H1 (cell line): ENCODE measurements around the gene ETV2. TPM values are rescaled to one million over a fixed set of nuclear protein-coding genes. Genes with fewer than 3 reads are reported as not detected.

Experiments
- CTCF ChIA-PET: fragments of 300-600 bp; sonication (Branson Sonifier 250); formaldehyde crosslinking; loops from one replicate; lab custom pipeline; 2021; ENCODE audit not compliant: partially characterized antibody; lab: Charles Lee
- POLR2A ChIA-PET: fragments of 300-600 bp; sonication (Branson Sonifier 250); formaldehyde crosslinking; loops from one replicate; lab custom pipeline; 2021; ENCODE audit warnings: inconsistent platforms; ENCODE audit not compliant: partially characterized antibody; lab: Charles Lee
- DNase-seq, 2 experiments: peaks; one replicate each; pipeline versions ENCODE4 v3.0.0 to v3.0.0-alpha.2; 2010 to 2022; ENCODE audit warnings: low spot score in 2 of 2, low read depth in 1 of 2, mixed read lengths in 1 of 2
- FAIRE-seq: peaks from 2 replicates; lab custom pipeline; 2011; peaks lifted over from hg19 to GRCh38; lab: Jason Lieb, UNC
- H2AFZ ChIP-seq: 2 replicates; pipeline ENCODE4 v1.8.1; 2012; ENCODE audit warnings: low read length, inconsistent platforms
- H2AK5ac ChIP-seq: 2 replicates; pipeline ENCODE4 v1.6.1; 2013; ENCODE audit warnings: low read depth, low read length
- H2BK120ac ChIP-seq: replicated peaks from 2 replicates; pipeline ENCODE3; 2013; ENCODE audit warnings: low read depth, low read length, inconsistent platforms
- H2BK12ac ChIP-seq: 2 replicates; pipeline ENCODE4 v1.6.1; 2013; ENCODE audit warnings: low read depth, low read length
- H2BK15ac ChIP-seq: 2 replicates; pipeline ENCODE4 v1.6.1; 2013; ENCODE audit warnings: low read length
- H2BK20ac ChIP-seq: 2 replicates; pipeline ENCODE4 v1.6.1; 2013; ENCODE audit warnings: low read length
- H2BK5ac ChIP-seq: 2 replicates; pipeline ENCODE4 v1.6.1; 2013; ENCODE audit warnings: low read depth, low read length
- H3K14ac ChIP-seq: 2 replicates; pipeline ENCODE4 v1.6.1; 2013; ENCODE audit warnings: inconsistent platforms; ENCODE audit not compliant: insufficient read length
- H3K18ac ChIP-seq: 2 replicates; pipeline ENCODE4 v1.6.1; 2013; ENCODE audit warnings: low read length; ENCODE audit errors: extremely low read depth
- H3K23ac ChIP-seq: 2 replicates; pipeline ENCODE4 v1.6.1; 2013; ENCODE audit warnings: inconsistent platforms; ENCODE audit not compliant: insufficient read length
- H3K23me2 ChIP-seq: 2 replicates; pipeline ENCODE4 v1.6.1; 2013; ENCODE audit warnings: low read depth, low read length
- H3K27ac ChIP-seq: 2 replicates; pipeline ENCODE4 v1.6.1; 2011; ENCODE audit warnings: low read depth, low read length, inconsistent platforms
- H3K27me3 ChIP-seq, 4 experiments: replicated peaks in 1 of 4; 1 replicate in 1 of 4; 2 replicates in 3 of 4; pipeline versions ENCODE4 v1.6.1 to v1.8.1; 2011 to 2013; ENCODE audit warnings: low read length in 3 of 4, mild to moderate bottlenecking in 3 of 4, inconsistent platforms in 2 of 4, mixed read lengths in 2 of 4, moderate library complexity in 1 of 4; ENCODE audit not compliant: control insufficient read depth in 3 of 4, insufficient read depth in 3 of 4; ENCODE audit errors: extremely low read depth in 1 of 4
- H3K36me3 ChIP-seq, 4 experiments: 2 replicates each; pipeline versions ENCODE4 v1.6.1 to v1.8.1; 2011 to 2013; ENCODE audit warnings: mild to moderate bottlenecking in 4 of 4, low read length in 3 of 4, moderate library complexity in 2 of 4, control low read depth in 1 of 4, inconsistent platforms in 1 of 4; ENCODE audit not compliant: insufficient read depth in 4 of 4, control insufficient read depth in 2 of 4
- H3K4ac ChIP-seq: replicated peaks from 2 replicates; pipeline ENCODE3; 2013; ENCODE audit warnings: low read length, low read depth, mixed read lengths, inconsistent platforms; ENCODE audit not compliant: insufficient read length
- H3K4me1 ChIP-seq, 4 experiments: replicated peaks in 1 of 4; 1 replicate in 1 of 4; 2 replicates in 3 of 4; pipeline versions ENCODE4 v1.6.1 to v1.8.1; 2011 to 2013; ENCODE audit warnings: low read length in 3 of 4, inconsistent platforms in 2 of 4, mixed read lengths in 1 of 4; ENCODE audit not compliant: insufficient read depth in 4 of 4, control insufficient read depth in 3 of 4
- H3K4me2 ChIP-seq, 2 experiments: 2 replicates each; pipeline versions ENCODE4 v1.6.1 to v1.8.1; 2011 to 2013; ENCODE audit warnings: low read depth in 2 of 2, low read length in 2 of 2, control low read depth in 1 of 2, inconsistent platforms in 1 of 2, mild to moderate bottlenecking in 1 of 2; ENCODE audit not compliant: insufficient read depth in 1 of 2
- H3K4me3 ChIP-seq, 4 experiments: fragments of 200-600, 300-600 bp in 1 of 4; sonication (generic), shearing (Covaris generic), sonication (Bioruptor Twin) in 1 of 4; 2 replicates each; pipeline versions ENCODE4 v1.5.1 to v1.8.1; 2011 to 2016; ENCODE audit warnings: low read length in 4 of 4, low read depth in 3 of 4, control low read depth in 2 of 4, inconsistent platforms in 2 of 4, mild to moderate bottlenecking in 2 of 4, mixed read lengths in 1 of 4, moderate library complexity in 1 of 4; ENCODE audit not compliant: insufficient read depth in 2 of 4; ENCODE audit errors: extremely low read depth in 1 of 4
- H3K56ac ChIP-seq: replicated peaks from 2 replicates; pipeline ENCODE3; 2013; ENCODE audit warnings: low read depth, mild to moderate bottlenecking, mixed read lengths, low read length, inconsistent platforms; ENCODE audit not compliant: insufficient read length
- H3K79me1 ChIP-seq: 2 replicates; pipeline ENCODE4 v1.6.1; 2013; ENCODE audit warnings: low read depth, low read length, control low read depth
- H3K79me2 ChIP-seq, 2 experiments: 2 replicates each; pipeline versions ENCODE4 v1.6.1 to v1.8.1; 2012 to 2013; ENCODE audit warnings: low read length in 2 of 2, mild to moderate bottlenecking in 2 of 2, inconsistent platforms in 1 of 2; ENCODE audit not compliant: insufficient read depth in 2 of 2, control insufficient read depth in 1 of 2
- H3K9ac ChIP-seq, 4 experiments: replicated peaks in 1 of 4; 1 replicate in 1 of 4; 2 replicates in 3 of 4; pipeline versions ENCODE4 v1.6.1 to v1.8.1; 2011 to 2013; ENCODE audit warnings: low read depth in 3 of 4, low read length in 3 of 4, control low read depth in 2 of 4, mild to moderate bottlenecking in 2 of 4, moderate library complexity in 2 of 4, inconsistent platforms in 1 of 4; ENCODE audit errors: extremely low read depth in 1 of 4
- H3K9me3 ChIP-seq, 2 experiments: 2 replicates each; pipeline versions ENCODE4 v1.6.1 to v1.8.1; 2012 to 2013; ENCODE audit warnings: mild to moderate bottlenecking in 2 of 2, moderate library complexity in 2 of 2, control low read depth in 1 of 2, inconsistent platforms in 1 of 2, low read depth in 1 of 2, low read length in 1 of 2, mixed read lengths in 1 of 2; ENCODE audit not compliant: insufficient read depth in 2 of 2
- H4K20me1 ChIP-seq, 2 experiments: replicated peaks in 1 of 2; 2 replicates each; pipeline versions ENCODE3 to v1.8.1; 2011 to 2013; ENCODE audit warnings: inconsistent platforms in 2 of 2, low read length in 2 of 2, mild to moderate bottlenecking in 1 of 2; ENCODE audit not compliant: insufficient read depth in 2 of 2, control insufficient read depth in 1 of 2
- H4K5ac ChIP-seq: 2 replicates; pipeline ENCODE4 v1.6.1; 2013; ENCODE audit warnings: low read length, low read depth, mixed read lengths, inconsistent platforms; ENCODE audit not compliant: insufficient read length
- H4K8ac ChIP-seq: 2 replicates; pipeline ENCODE4 v1.8.0; 2013; ENCODE audit warnings: mild to moderate bottlenecking, moderate library complexity, low read length, inconsistent platforms; ENCODE audit not compliant: insufficient read depth; ENCODE audit errors: extremely low read depth
- H4K91ac ChIP-seq: replicated peaks from 2 replicates; pipeline ENCODE3; 2013; ENCODE audit warnings: low read length, mixed read lengths, inconsistent platforms; ENCODE audit not compliant: insufficient read length
- ATF3 ChIP-seq: IDR thresholded peaks from 2 replicates; pipeline ENCODE4 v1.6.1; 2011; ENCODE audit warnings: low read depth, mild to moderate bottlenecking, low read length; ENCODE audit not compliant: insufficient read depth
- CBX8 ChIP-seq: fragments of 300-800, 300-1000 bp; sonication (generic); IDR thresholded peaks from 2 replicates; pipeline ENCODE4 v1.7.1; 2016; ENCODE audit warnings: low read depth, low read length, borderline replicate concordance
- CREB1 ChIP-seq: IDR thresholded peaks from 2 replicates; pipeline ENCODE4 v1.6.1; 2012; ENCODE audit warnings: inconsistent platforms
- EZH2 ChIP-seq: fragments of 200-600 bp; sonication (generic); IDR thresholded peaks from 2 replicates; pipeline ENCODE4 v1.7.1; 2012; ENCODE audit warnings: low read depth, mild to moderate bottlenecking, moderate library complexity, low read length, inconsistent platforms; ENCODE audit not compliant: severe bottlenecking
- GTF2F1 ChIP-seq: IDR thresholded peaks from 2 replicates; pipeline ENCODE4 v1.6.1; 2012; ENCODE audit warnings: low read depth, low read length, improper control_type of control experiment, borderline replicate concordance
- HDAC6 ChIP-seq: IDR thresholded peaks from one replicate; pipeline ENCODE4 v1.7.1; 2012; ENCODE audit warnings: low read depth, mild to moderate bottlenecking, inconsistent platforms, low read length, moderate library complexity
- JUN ChIP-seq: IDR thresholded peaks from 2 replicates; pipeline ENCODE4 v1.6.1; 2011; ENCODE audit warnings: low read depth, mild to moderate bottlenecking, improper control_type of control experiment, low read length
- PHF8 ChIP-seq: fragments of 200-600 bp; sonication (generic); conservative IDR thresholded peaks from 2 replicates; pipeline ENCODE4 v1.7.1; 2012; ENCODE audit warnings: low read depth, mild to moderate bottlenecking, inconsistent platforms, low read length, moderate library complexity
- POLR2AphosphoS5 ChIP-seq: IDR thresholded peaks from 2 replicates; pipeline ENCODE4 v1.6.1; 2011; ENCODE audit warnings: low read depth, low read length
- SIX5 ChIP-seq: IDR thresholded peaks from 2 replicates; pipeline ENCODE4 v1.6.1; 2011; ENCODE audit warnings: mild to moderate bottlenecking, low read depth, low read length
- TEAD4 ChIP-seq: IDR thresholded peaks from 2 replicates; pipeline ENCODE4 v1.6.1; 2012; ENCODE audit warnings: low read depth, low read length, inconsistent platforms, mixed read lengths
- WGBS, 2 experiments: shearing (Covaris generic) in 1 of 2; methylation state at CpG; one replicate each; pipeline versions ENCODE4 v1.1.6 to v1.1.7; 2013 to 2015; ENCODE audit warnings: low lambda C conversion rate in 2 of 2, mixed read lengths in 2 of 2, inconsistent platforms in 1 of 2, low coverage in 1 of 2, missing lambda C conversion rate in 1 of 2; ENCODE audit not compliant: insufficient replicate concordance in 2 of 2, insufficient coverage in 1 of 2, insufficient read length in 1 of 2; ENCODE audit errors: extremely low coverage in 1 of 2, missing lambda C conversion rate in 1 of 2; 5-methylcytosine and 5-hydroxymethylcytosine counted together
- polyA plus RNA-seq, 7 experiments: library from polyadenylated mRNA; depleted of rRNA in 3 of 7; stranded (reverse) in 5 of 7; unstranded in 2 of 7; fragments of >200 nt in 5 of 7; fragments of 200-250 nt in 2 of 7; gene quantifications; 1 replicate in 5 of 7; 2 replicates in 1 of 7; 4 replicates in 1 of 7; pipeline versions ENCODE4 v1.2.1 to v1.2.3, GENCODE V29; 2011 to 2013; ENCODE audit warnings: missing spikeins in 2 of 7, mixed read lengths in 2 of 7
- total RNA-seq: library from RNA; stranded (reverse); fragmentation: NEBNext Ultra II Directional; extraction: Animal tissue kit (Norgen Biotek cat#: 25700); gene quantifications from 2 replicates; pipeline ENCODE4 v1.2.1, GENCODE V29; 2021

ETV2 gene
- total and polyA plus RNA-seq, 2 of the 8 experiments (the other 6 are each of a cell fraction or from before 2014, with no cell fraction given): 0.88 to 1.3 TPM

- 84% methylated on average over 7 of the region's 7 CpGs; no CpG with 5 or more reads in 1 of the 2 experiments for WGBS, 2 experiments
- H4K91ac ChIP-seq: peak overlapping the region; percentile 5
- H3K36me3 ChIP-seq: peaks cover 0 to 2% (median 0%) of the 10 kb centered on the region in 4 experiments; a peak in 3 of 8 replicates
- no peak overlapping the region for H2AK5ac ChIP-seq
- H3K79me2 ChIP-seq: peaks cover 5 to 19% of the 10 kb centered on the region in 2 experiments; a peak in 3 of 4 replicates
- 0 out of 2 replicates have a peak overlapping the region, but pooled peaks have one; percentile 28 for H2BK12ac ChIP-seq
- H3K56ac ChIP-seq: no peak overlapping the region
- H4K8ac ChIP-seq: no peak overlapping the region
- peaks cover 7 to 27% (median 16%) of the 10 kb centered on the region in 4 experiments; a peak in 6 of 7 replicates for H3K4me1 ChIP-seq
- POLR2A ChIA-PET: interaction anchor here (1.1 to 1.6 kb wide), 3 partner anchors 16 to 88 kb away, joined by 3 to 5 read pairs (median 4); no protein-coding TSS in a partner anchor
- H2AFZ ChIP-seq: peak overlapping the region; percentile 33; the same call in 1 of the 2 replicates
- H3K79me1 ChIP-seq: no peaks in the 10 kb centered on the region; the same call in 1 of the 2 replicates
- H3K27ac ChIP-seq: no peak overlapping the region
- H3K23ac ChIP-seq: no peak overlapping the region
- H3K4ac ChIP-seq: no peak overlapping the region
- H2BK5ac ChIP-seq: peak overlapping the region; percentile 28; the same call in 1 of the 2 replicates
- no peak overlapping the region for H3K14ac ChIP-seq
- CTCF ChIA-PET: interaction anchor here (1.1 to 3.6 kb wide), 4 partner anchors 57 to 114 kb away, joined by 3 to 17 read pairs (median 7); no protein-coding TSS in a partner anchor
- H2BK15ac ChIP-seq: 0 out of 2 replicates have a peak overlapping the region, but pooled peaks have one; percentile 50
- H3K18ac ChIP-seq: peak overlapping the region; percentile 51; the same call in 1 of the 2 replicates
- FAIRE-seq (no peak), DNase-seq (no peak)
- H4K20me1 ChIP-seq: no peaks in the 10 kb centered on the region
- H2BK20ac ChIP-seq: no peak overlapping the region
- H3K9me3 ChIP-seq: no peaks in the 10 kb centered on the region
- H3K9ac ChIP-seq: no peak overlapping the region
- H2BK120ac ChIP-seq: no peak overlapping the region
- no peak overlapping the region for H4K5ac ChIP-seq
- H3K4me3 ChIP-seq: no peak overlapping the region
- peaks cover 0 to 6% (median 3%) of the 10 kb centered on the region in 4 experiments; a peak in 4 of 7 replicates for H3K27me3 ChIP-seq
- H3K4me2 ChIP-seq: peak overlapping the region in 1 of 2 experiments; percentile 85; a peak in 2 of 4 replicates
- H3K23me2 ChIP-seq: peaks cover 23% of the 10 kb centered on the region; the same call in 1 of the 2 replicates
- TF ChIP-seq GTF2F1 (no peak), EZH2 (no peak), PHF8 (no peak), JUN (no peak), HDAC6 (no peak), SIX5 (no peak), CREB1 (no peak), TEAD4 (no peak), POLR2AphosphoS5 (no peak), ATF3 (no peak), CBX8 (no peak)
Observed at GRCh38 chr19:35645680-35646511, 4.4 kb downstream of the ETV2 start.
